ENCODE data around the gene PLIN1.

DNA sequence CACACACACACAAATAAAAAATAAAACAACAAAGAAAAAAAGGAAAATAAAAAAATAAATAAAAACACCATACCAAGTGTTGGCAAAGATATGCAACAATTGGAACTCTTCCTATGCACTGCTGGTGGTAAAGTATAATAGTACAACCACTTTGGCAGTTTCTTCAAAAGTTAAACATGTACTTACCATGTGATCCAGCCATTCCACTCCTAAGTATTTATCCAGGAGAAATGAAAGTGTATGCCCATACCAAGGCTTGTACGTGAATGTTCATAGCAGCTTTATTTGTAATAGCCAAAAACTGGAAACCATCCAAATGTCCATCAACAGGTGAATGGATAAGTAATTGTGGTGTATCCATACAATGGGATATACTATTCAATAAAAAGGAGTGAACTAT is 28.4 kb upstream of the PLIN1 start:
- TF ChIP-seq, protein P1, sequence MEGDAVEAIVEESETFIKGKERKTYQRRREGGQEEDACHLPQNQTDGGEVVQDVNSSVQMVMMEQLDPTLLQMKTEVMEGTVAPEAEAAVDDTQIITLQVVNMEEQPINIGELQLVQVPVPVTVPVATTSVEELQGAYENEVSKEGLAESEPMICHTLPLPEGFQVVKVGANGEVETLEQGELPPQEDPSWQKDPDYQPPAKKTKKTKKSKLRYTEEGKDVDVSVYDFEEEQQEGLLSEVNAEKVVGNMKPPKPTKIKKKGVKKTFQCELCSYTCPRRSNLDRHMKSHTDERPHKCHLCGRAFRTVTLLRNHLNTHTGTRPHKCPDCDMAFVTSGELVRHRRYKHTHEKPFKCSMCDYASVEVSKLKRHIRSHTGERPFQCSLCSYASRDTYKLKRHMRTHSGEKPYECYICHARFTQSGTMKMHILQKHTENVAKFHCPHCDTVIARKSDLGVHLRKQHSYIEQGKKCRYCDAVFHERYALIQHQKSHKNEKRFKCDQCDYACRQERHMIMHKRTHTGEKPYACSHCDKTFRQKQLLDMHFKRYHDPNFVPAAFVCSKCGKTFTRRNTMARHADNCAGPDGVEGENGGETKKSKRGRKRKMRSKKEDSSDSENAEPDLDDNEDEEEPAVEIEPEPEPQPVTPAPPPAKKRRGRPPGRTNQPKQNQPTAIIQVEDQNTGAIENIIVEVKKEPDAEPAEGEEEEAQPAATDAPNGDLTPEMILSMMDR (IDR thresholded peaks at IDR 0.05), result no peak
- TF ChIP-seq POLR2A (IDR thresholded peaks at IDR 0.05), result no peak

Measured in body of pancreas (tissue), 4 donors.